CD4-positive, alpha-beta T cell treated with Interleukin-1 beta for 1 hour (primary cell): Measurements from ENCODE around the gene FOXG1.

ENCODE experiments used
- DNase-seq, 2 donors: peaks; one replicate each; pipeline ENCODE4 v3.0.0-alpha.2; 2020 to 2022

The FOXG1 gene

GRCh38 chr14:28766469-28766955, at the start of gene FOXG1:
Gene FOXG1 (plus strand): TSS chr14:28766787. CDS start chr14:28767280, 493 bp downstream.
- no peak for DNase-seq

- no peak for DNase-seq
These were observed 47.5 kb upstream of the FOXG1 start for GRCh38 chr14:28719130-28719529.

- no peak for DNase-seq
These were observed 35.2 kb upstream of the FOXG1 start for GRCh38 chr14:28731358-28731757.

- DNase-seq: no peak
These were observed 24.3 kb upstream of the FOXG1 start for GRCh38 chr14:28742171-28742846.

GRCh38 chr14:28744126-28744525, 22.5 kb upstream of the FOXG1 start:
- DNase-seq: no peak

GRCh38 chr14:28745176-28745575, 21.4 kb upstream of the FOXG1 start:
- no peak for DNase-seq

- DNase-seq: no peak
These were observed 20.3 kb upstream of the FOXG1 start for GRCh38 chr14:28746247-28746646.

- no peak for DNase-seq
These were observed 15.0 kb upstream of the FOXG1 start for GRCh38 chr14:28751467-28752058.

GRCh38 chr14:28754209-28754985, 12.2 kb upstream of the FOXG1 start:
- no peak for DNase-seq

- DNase-seq: no peak
These were observed 11.3 kb upstream of the FOXG1 start for GRCh38 chr14:28755198-28755815.

- no peak for DNase-seq
These were observed 10.7 kb upstream of the FOXG1 start for GRCh38 chr14:28755884-28756268.

GRCh38 chr14:28756269-28756883, 10.2 kb upstream of the FOXG1 start:
- no peak for DNase-seq

- DNase-seq: no peak
These were observed 9.6 kb upstream of the FOXG1 start for GRCh38 chr14:28756884-28757570.

GRCh38 chr14:28757786-28758185, 8.8 kb upstream of the FOXG1 start:
- no peak for DNase-seq

GRCh38 chr14:28758253-28758884, 8.2 kb upstream of the FOXG1 start:
- DNase-seq: no peak

GRCh38 chr14:28758885-28759652, 7.5 kb upstream of the FOXG1 start:
- no peak for DNase-seq

GRCh38 chr14:28759653-28760313, 6.8 kb upstream of the FOXG1 start:
- no peak for DNase-seq

GRCh38 chr14:28760431-28760996, 6.1 kb upstream of the FOXG1 start:
- DNase-seq: no peak

GRCh38 chr14:28761438-28762291, 4.9 kb upstream of the FOXG1 start:
- DNase-seq: no peak
